ENCODE data around the gene POLR3F. TPM values are rescaled to one million over a fixed set of nuclear protein-coding genes. Genes with fewer than 3 reads are reported as not detected.

The POLR3F gene
- total and polyA plus RNA-seq, 5 donors from 2014 or later = 5.0 to 9.2 (median 7.9) TPM

Other genes with a start within 250 kb of the POLR3F start
- 7.2 TPM for gene ZNF133, start 178.9 kb upstream of the POLR3F start, total RNA-seq
- gene ZNF133, start 178.9 kb upstream of the POLR3F start, polyA plus RNA-seq = 10 to 100 TPM in 2 of 4 donors, 1 to 10 TPM in 2; 7.5 to 11.1 (median 9.4) TPM
- 2.2 TPM for gene DZANK1, start 360 bp upstream of the POLR3F start, total RNA-seq
- gene DZANK1, start 360 bp upstream of the POLR3F start, polyA plus RNA-seq = under 1 TPM; 0.23 to 0.85 (median 0.66) TPM
- 6.5 TPM for gene RBBP9, start 29.8 kb downstream of the POLR3F start, total RNA-seq
- gene RBBP9, start 29.8 kb downstream of the POLR3F start, polyA plus RNA-seq = 10 to 100 TPM in 1 of 4 donors, 1 to 10 TPM in 3; 8.1 to 10.1 (median 9.2) TPM
- gene SEC23B, start 40.5 kb downstream of the POLR3F start, total RNA-seq = 57.7 TPM
- 10 to 100 TPM; 45.0 to 54.5 (median 46.9) TPM for gene SEC23B, start 40.5 kb downstream of the POLR3F start, polyA plus RNA-seq
- gene SMIM26, start 100.0 kb downstream of the POLR3F start, total RNA-seq = 46.0 TPM
- gene SMIM26, start 100.0 kb downstream of the POLR3F start, polyA plus RNA-seq = 100 to 1,000 TPM; 210 to 255 (median 244) TPM
- 16.5 TPM for gene DTD1, start 120.7 kb downstream of the POLR3F start, total RNA-seq
- gene DTD1, start 120.7 kb downstream of the POLR3F start, polyA plus RNA-seq = 10 to 100 TPM; 40.6 to 47.2 (median 44.6) TPM